Measurements from ENCODE around the gene CERKL. TPM values are rescaled to one million over a fixed set of nuclear protein-coding genes. Genes with fewer than 3 reads are reported as not detected.

The CERKL gene
- total and polyA plus RNA-seq, 2 donors, result 0.52 to 2.4 TPM

- Histone ChIP-seq H3K9me3 (ENCODE audit: control insufficient read depth in 2 of 2, insufficient read depth in 1 of 2, low read length in 1 of 2) (no peaks in the 10 kb centered on the region), H3K27me3 (ENCODE audit: control insufficient read depth in 2 of 2, insufficient read depth in 1 of 2, low read length in 1 of 2) (no peaks in the 10 kb centered on the region), H3K27ac (ENCODE audit: low read depth in 1 of 2, low read length in 1 of 2) (no peak overlapping the region), H3K4me1 (ENCODE audit: control insufficient read depth in 2 of 2, insufficient read depth in 2 of 2, low read length in 2 of 2) (no peaks in the 10 kb centered on the region), H3K36me3 (ENCODE audit: control insufficient read depth in 2 of 2, insufficient read depth in 2 of 2, low read length in 1 of 2) (no peaks in the 10 kb centered on the region), H3K4me3 (ENCODE audit: low read length in 2 of 2) (no peak overlapping the region)
- no peak for DNase-seq (ENCODE audit: low read depth in 6 of 9, low spot score in 9 of 9)
- WGBS, result 89% methylated on average over 7 of the region's 7 CpGs
Measured at GRCh38 chr2:181574321-181574720, 82.6 kb downstream of the CERKL start.

GRCh38 chr2:181573140-181573736 lies 83.7 kb downstream of the CERKL start:
- H3K4me3 ChIP-seq (ENCODE audit: low read length in 2 of 2), result no peak overlapping the region
- H3K36me3 ChIP-seq (ENCODE audit: control insufficient read depth in 2 of 2, insufficient read depth in 2 of 2, low read length in 1 of 2), result no peaks in the 10 kb centered on the region
- H3K9me3 ChIP-seq (ENCODE audit: control insufficient read depth in 2 of 2, insufficient read depth in 1 of 2, low read length in 1 of 2), result no peaks in the 10 kb centered on the region
- whole genome bisulfite sequencing, result 66% methylated on average over 4 of the region's 4 CpGs
- H3K4me1 ChIP-seq (ENCODE audit: control insufficient read depth in 2 of 2, insufficient read depth in 2 of 2, low read length in 2 of 2), result no peaks in the 10 kb centered on the region
- DNase-seq (ENCODE audit: low read depth in 6 of 9, low spot score in 9 of 9), result peak in 2 of 9 donors; percentile 7 to 16
- no peak overlapping the region for H3K27ac ChIP-seq (ENCODE audit: low read depth in 1 of 2, low read length in 1 of 2)
- no peaks in the 10 kb centered on the region for H3K27me3 ChIP-seq (ENCODE audit: control insufficient read depth in 2 of 2, insufficient read depth in 1 of 2, low read length in 1 of 2)

- Histone ChIP-seq H3K27me3 (ENCODE audit: control insufficient read depth in 2 of 2, insufficient read depth in 1 of 2, low read length in 1 of 2) (no peaks in the 10 kb centered on the region), H3K36me3 (ENCODE audit: control insufficient read depth in 2 of 2, insufficient read depth in 2 of 2, low read length in 1 of 2) (no peaks in the 10 kb centered on the region), H3K4me1 (ENCODE audit: control insufficient read depth in 2 of 2, insufficient read depth in 2 of 2, low read length in 2 of 2) (no peaks in the 10 kb centered on the region), H3K27ac (ENCODE audit: low read depth in 1 of 2, low read length in 1 of 2) (no peak overlapping the region), H3K4me3 (ENCODE audit: low read length in 2 of 2) (no peak overlapping the region), H3K9me3 (ENCODE audit: control insufficient read depth in 2 of 2, insufficient read depth in 1 of 2, low read length in 1 of 2) (no peaks in the 10 kb centered on the region)
- 82% methylated on average over 4 of the region's 4 CpGs for WGBS
- DNase-seq (ENCODE audit: low read depth in 6 of 9, low spot score in 9 of 9), result no peak
Measured at GRCh38 chr2:181570833-181571661, 85.9 kb downstream of the CERKL start.

- 95% methylated on average over 2 of the region's 2 CpGs for WGBS
- no peak for DNase-seq (ENCODE audit: low read depth in 6 of 9, low spot score in 9 of 9)
- Histone ChIP-seq H3K4me3 (ENCODE audit: low read length in 2 of 2) (no peak overlapping the region), H3K36me3 (ENCODE audit: control insufficient read depth in 2 of 2, insufficient read depth in 2 of 2, low read length in 1 of 2) (no peaks in the 10 kb centered on the region), H3K9me3 (ENCODE audit: control insufficient read depth in 2 of 2, insufficient read depth in 1 of 2, low read length in 1 of 2) (no peaks in the 10 kb centered on the region), H3K27ac (ENCODE audit: low read depth in 1 of 2, low read length in 1 of 2) (no peak overlapping the region), H3K4me1 (ENCODE audit: control insufficient read depth in 2 of 2, insufficient read depth in 2 of 2, low read length in 2 of 2) (no peaks in the 10 kb centered on the region), H3K27me3 (ENCODE audit: control insufficient read depth in 2 of 2, insufficient read depth in 1 of 2, low read length in 1 of 2) (no peaks in the 10 kb centered on the region)
Measured at GRCh38 chr2:181570059-181570458, 86.8 kb downstream of the CERKL start.

GRCh38 chr2:181566334-181567032 lies 90.4 kb downstream of the CERKL start:
- H3K27me3 ChIP-seq (ENCODE audit: control insufficient read depth in 2 of 2, insufficient read depth in 1 of 2, low read length in 1 of 2), result no peaks in the 10 kb centered on the region
- H3K36me3 ChIP-seq (ENCODE audit: control insufficient read depth in 2 of 2, insufficient read depth in 2 of 2, low read length in 1 of 2), result no peaks in the 10 kb centered on the region
- no peaks in the 10 kb centered on the region for H3K9me3 ChIP-seq (ENCODE audit: control insufficient read depth in 2 of 2, insufficient read depth in 1 of 2, low read length in 1 of 2)
- H3K27ac ChIP-seq (ENCODE audit: low read depth in 1 of 2, low read length in 1 of 2), result no peak overlapping the region
- no peaks in the 10 kb centered on the region for H3K4me1 ChIP-seq (ENCODE audit: control insufficient read depth in 2 of 2, insufficient read depth in 2 of 2, low read length in 2 of 2)
- H3K4me3 ChIP-seq (ENCODE audit: low read length in 2 of 2), result no peak overlapping the region
- DNase-seq (ENCODE audit: low read depth in 6 of 9, low spot score in 9 of 9), result no peak
- 95% methylated on average over 6 of the region's 6 CpGs for WGBS

- no peaks in the 10 kb centered on the region for H3K9me3 ChIP-seq (ENCODE audit: control insufficient read depth in 2 of 2, insufficient read depth in 1 of 2, low read length in 1 of 2)
- H3K27ac ChIP-seq (ENCODE audit: low read depth in 1 of 2, low read length in 1 of 2), result no peak overlapping the region
- no peak overlapping the region for H3K4me3 ChIP-seq (ENCODE audit: low read length in 2 of 2)
- DNase-seq (ENCODE audit: low read depth in 6 of 9, low spot score in 9 of 9), result no peak
- H3K36me3 ChIP-seq (ENCODE audit: control insufficient read depth in 2 of 2, insufficient read depth in 2 of 2, low read length in 1 of 2), result no peaks in the 10 kb centered on the region
- no peaks in the 10 kb centered on the region for H3K4me1 ChIP-seq (ENCODE audit: control insufficient read depth in 2 of 2, insufficient read depth in 2 of 2, low read length in 2 of 2)
- H3K27me3 ChIP-seq (ENCODE audit: control insufficient read depth in 2 of 2, insufficient read depth in 1 of 2, low read length in 1 of 2), result no peaks in the 10 kb centered on the region
- WGBS, result 97% methylated on average over 1 of the region's 1 CpG
Measured at GRCh38 chr2:181563101-181563692, 93.7 kb downstream of the CERKL start.

GRCh38 chr2:181558371-181558770 lies 98.5 kb downstream of the CERKL start:
- 95% methylated on average over 2 of the region's 2 CpGs for WGBS
- no peak overlapping the region for H3K4me3 ChIP-seq (ENCODE audit: low read length in 2 of 2)

GRCh38 chr2:181554061-181554830 lies 102.7 kb downstream of the CERKL start:
- H3K27me3 ChIP-seq (ENCODE audit: control insufficient read depth in 2 of 2, insufficient read depth in 1 of 2, low read length in 1 of 2), result no peaks in the 10 kb centered on the region
- no peak overlapping the region for H3K4me3 ChIP-seq (ENCODE audit: low read length in 2 of 2)
- WGBS, result 97% methylated on average over 2 of the region's 2 CpGs
- no peaks in the 10 kb centered on the region for H3K36me3 ChIP-seq (ENCODE audit: control insufficient read depth in 2 of 2, insufficient read depth in 2 of 2, low read length in 1 of 2)
- H3K9me3 ChIP-seq (ENCODE audit: control insufficient read depth in 2 of 2, insufficient read depth in 1 of 2, low read length in 1 of 2), result no peaks in the 10 kb centered on the region
- no peaks in the 10 kb centered on the region for H3K4me1 ChIP-seq (ENCODE audit: control insufficient read depth in 2 of 2, insufficient read depth in 2 of 2, low read length in 2 of 2)
- DNase-seq (ENCODE audit: low read depth in 6 of 9, low spot score in 9 of 9), result no peak
- no peak overlapping the region for H3K27ac ChIP-seq (ENCODE audit: low read depth in 1 of 2, low read length in 1 of 2)

More at GRCh38 chr2:181558371-181558770, 98.5 kb downstream of the CERKL start:
- no peaks in the 10 kb centered on the region for H3K27me3 ChIP-seq (ENCODE audit: control insufficient read depth in 2 of 2, insufficient read depth in 1 of 2, low read length in 1 of 2)
- DNase-seq (ENCODE audit: low read depth in 6 of 9, low spot score in 9 of 9), result no peak
- no peak overlapping the region for H3K27ac ChIP-seq (ENCODE audit: low read depth in 1 of 2, low read length in 1 of 2)
- no peaks in the 10 kb centered on the region for H3K9me3 ChIP-seq (ENCODE audit: control insufficient read depth in 2 of 2, insufficient read depth in 1 of 2, low read length in 1 of 2)
- H3K36me3 ChIP-seq (ENCODE audit: control insufficient read depth in 2 of 2, insufficient read depth in 2 of 2, low read length in 1 of 2), result no peaks in the 10 kb centered on the region
- no peaks in the 10 kb centered on the region for H3K4me1 ChIP-seq (ENCODE audit: control insufficient read depth in 2 of 2, insufficient read depth in 2 of 2, low read length in 2 of 2)
